SK-N-SH treated with all-trans-retinoic acid at 6 μM for 48 hours (cell line): Measurements from ENCODE around the gene CYP2E1.
"Not testable (repeated sequence)": the region's sequence is repeated elsewhere in the genome, so short reads cannot be mapped to it uniquely, and the experiment has no call there.

ENCODE experiments used
- ATAC-seq: fragments of 200-7000 bp; cut with Tn5 transposase; 3 replicates; pipeline ENCODE4 v1.9.1; 2020; ENCODE audit warnings: mild to moderate bottlenecking, moderate library complexity
- ARNTL ChIP-seq: fragments of 450-650 bp; formaldehyde crosslinking; IDR thresholded peaks from 2 replicates; pipeline ENCODE4 v1.5.0; 2020; ENCODE audit warnings: low read depth, mild to moderate bottlenecking, moderate library complexity, borderline replicate concordance
- BACH2 ChIP-seq: fragments of 250-450 bp; sonication (Bioruptor Pico); IDR thresholded peaks from 2 replicates; pipeline ENCODE4 v1.9.0; 2021; ENCODE audit warnings: mild to moderate bottlenecking, borderline replicate concordance
- CREB5 ChIP-seq: fragments of 250-450 bp; sonication (Bioruptor Pico); IDR thresholded peaks from 2 replicates; pipeline ENCODE4 v1.5.1; 2020; ENCODE audit warnings: low read depth, mild to moderate bottlenecking, moderate library complexity
- ESRRG ChIP-seq: fragments of 250-450 bp; sonication (Bioruptor Pico); IDR thresholded peaks from 2 replicates; pipeline ENCODE4 v1.6.1; 2021; ENCODE audit warnings: mild to moderate bottlenecking
- GLIS3 ChIP-seq: fragments of 250-450 bp; sonication (Bioruptor Pico); IDR thresholded peaks from 2 replicates; pipeline ENCODE4 v1.5.0; 2020; ENCODE audit warnings: mild to moderate bottlenecking, moderate library complexity
- ISL1 ChIP-seq: fragments of 250-450 bp; sonication (Bioruptor Pico); IDR thresholded peaks from 2 replicates; pipeline ENCODE4 v2.1.2; 2022; ENCODE audit warnings: mild to moderate bottlenecking, moderate library complexity
- OSR1 ChIP-seq: fragments of 250-450 bp; sonication (Bioruptor Pico); IDR thresholded peaks from 2 replicates; pipeline ENCODE4 v1.8.0; 2022; ENCODE audit warnings: moderate library complexity, mild to moderate bottlenecking, inconsistent platforms
- POU6F1 ChIP-seq: fragments of 250-450 bp; sonication (Bioruptor Pico); IDR thresholded peaks from 2 replicates; pipeline ENCODE4 v1.8.0; 2021; ENCODE audit warnings: low read depth, mild to moderate bottlenecking, moderate library complexity, borderline replicate concordance
- PPARA ChIP-seq: fragments of 250-450 bp; sonication (Bioruptor Pico); IDR thresholded peaks from 2 replicates; pipeline ENCODE4 v1.5.0; 2020; ENCODE audit warnings: mild to moderate bottlenecking, borderline replicate concordance
- RARB ChIP-seq: fragments of 250-450 bp; sonication (Bioruptor Pico); IDR thresholded peaks from 2 replicates; pipeline ENCODE4 v1.8.0; 2021; ENCODE audit warnings: mild to moderate bottlenecking, moderate library complexity
- SNAI2 ChIP-seq: fragments of 250-450 bp; sonication (Bioruptor Pico); IDR thresholded peaks from 2 replicates; pipeline ENCODE4 v1.5.0; 2020; ENCODE audit warnings: mild to moderate bottlenecking, moderate library complexity
- TCF4 ChIP-seq: fragments of 250-450 bp; sonication (Bioruptor Pico); IDR thresholded peaks from 2 replicates; pipeline ENCODE4 v1.8.0; 2021; ENCODE audit warnings: mild to moderate bottlenecking, moderate library complexity, borderline replicate concordance
- TOX ChIP-seq: fragments of 250-450 bp; sonication (Bioruptor Pico); IDR thresholded peaks from 2 replicates; pipeline ENCODE4 v1.8.0; 2021; ENCODE audit warnings: mild to moderate bottlenecking, moderate library complexity, borderline replicate concordance
- ZC3H10 ChIP-seq: fragments of 250-450 bp; sonication (Bioruptor Pico); IDR thresholded peaks from 2 replicates; pipeline ENCODE4 v1.5.1; 2021; ENCODE audit warnings: mild to moderate bottlenecking, moderate library complexity
- ZFP3 ChIP-seq: fragments of 250-450 bp; sonication (Bioruptor Pico); IDR thresholded peaks from 2 replicates; pipeline ENCODE4 v1.5.0; 2020; ENCODE audit warnings: mild to moderate bottlenecking, moderate library complexity
- ZFP30 ChIP-seq: fragments of 450-650 bp; formaldehyde crosslinking; IDR thresholded peaks from 2 replicates; pipeline ENCODE4 v1.5.0; 2022; ENCODE audit warnings: mild to moderate bottlenecking, moderate library complexity
- ZNF70 ChIP-seq: fragments of 450-650 bp; formaldehyde crosslinking; IDR thresholded peaks from 2 replicates; pipeline ENCODE4 v1.5.0; 2020; ENCODE audit warnings: mild to moderate bottlenecking, moderate library complexity
- ZNF8 ChIP-seq: fragments of 450-650 bp; formaldehyde crosslinking; IDR thresholded peaks from 2 replicates; pipeline ENCODE4 v1.5.0; 2020; ENCODE audit warnings: mild to moderate bottlenecking, moderate library complexity
- TF ChIP-seq, protein P1 (sequence below): fragments of 250-450 bp; sonication (Bioruptor Pico); IDR thresholded peaks from 2 replicates; pipeline ENCODE4 v1.5.1; 2021; ENCODE audit warnings: mild to moderate bottlenecking, moderate library complexity
- TF ChIP-seq, protein P2 (sequence below): fragments of 250-450 bp; sonication (Bioruptor Pico); IDR thresholded peaks from 2 replicates; pipeline ENCODE4 v1.8.0; 2020; ENCODE audit warnings: mild to moderate bottlenecking, moderate library complexity, borderline replicate concordance

Gene CYP2E1

DNA sequence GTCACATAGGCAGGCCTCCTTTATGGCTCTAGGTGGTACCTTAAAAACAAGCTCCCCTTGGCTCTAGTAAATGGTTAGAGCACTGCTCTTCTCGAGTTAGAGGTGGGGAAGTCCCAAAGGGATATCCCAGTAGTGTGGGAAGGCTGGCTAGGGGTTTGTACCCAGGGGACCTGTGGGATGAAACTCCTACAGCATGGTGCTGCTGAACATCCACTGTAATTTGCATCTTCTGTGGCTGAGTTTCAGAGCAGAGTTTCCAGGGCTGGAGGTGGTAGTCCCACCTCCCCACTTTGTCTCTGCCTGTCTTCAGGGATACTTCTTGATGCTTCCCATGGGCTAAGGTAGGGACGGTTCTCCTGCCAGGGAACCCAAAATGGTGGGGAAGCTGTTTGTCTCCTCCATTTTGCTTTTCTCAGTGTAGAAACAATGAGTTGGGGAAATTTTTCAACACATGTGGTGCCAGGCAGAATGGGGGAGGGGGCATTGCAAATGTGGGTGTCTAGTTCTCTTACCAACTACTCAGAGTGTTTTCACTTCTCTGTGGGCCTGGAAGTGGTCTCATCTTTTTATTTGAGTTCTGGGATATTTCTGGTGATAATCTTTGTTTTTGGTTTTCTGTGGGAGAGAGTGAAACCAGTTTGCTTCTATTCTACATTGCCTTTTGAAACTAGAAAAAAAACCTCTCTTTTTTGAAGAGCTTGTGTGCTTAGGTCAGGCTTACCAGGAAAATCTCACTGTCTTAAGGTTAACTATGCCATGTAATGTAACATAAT, 37.2 kb upstream of the CYP2E1 start:
- ATAC-seq = no peak
- TF ChIP-seq ARNTL (CRISPR knock-in tag) (no peak), ZC3H10 (no peak)
- TF ChIP-seq, all 23 proteins: peak for 0

GRCh38 chr10:133493562-133493961, 33.6 kb upstream of the CYP2E1 start:
- not testable (repeated sequence) for ATAC-seq

- not testable (repeated sequence) for ATAC-seq
These were observed 29.8 kb upstream of the CYP2E1 start for GRCh38 chr10:133497363-133497762.

DNA sequence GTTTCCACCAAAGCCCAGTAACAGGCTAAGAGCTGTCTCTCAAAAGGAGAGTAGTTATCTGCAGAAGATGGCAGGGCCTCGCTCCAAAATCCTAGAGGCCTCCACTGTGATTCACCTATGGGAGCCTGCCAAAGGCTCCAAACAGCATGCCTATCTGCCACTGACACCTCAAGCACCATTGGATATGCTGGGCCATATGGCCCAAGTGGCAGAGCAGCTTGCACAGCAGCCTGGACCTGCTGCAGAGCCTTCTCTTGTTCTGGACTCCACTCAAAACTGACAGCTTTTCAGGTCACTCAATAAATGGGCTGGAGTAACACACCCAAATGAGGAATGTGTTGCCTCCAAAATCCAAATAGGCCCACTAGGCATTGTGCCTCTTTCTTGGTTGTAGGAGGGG, 28.0 kb upstream of the CYP2E1 start:
- ATAC-seq = not testable (repeated sequence)

DNA sequence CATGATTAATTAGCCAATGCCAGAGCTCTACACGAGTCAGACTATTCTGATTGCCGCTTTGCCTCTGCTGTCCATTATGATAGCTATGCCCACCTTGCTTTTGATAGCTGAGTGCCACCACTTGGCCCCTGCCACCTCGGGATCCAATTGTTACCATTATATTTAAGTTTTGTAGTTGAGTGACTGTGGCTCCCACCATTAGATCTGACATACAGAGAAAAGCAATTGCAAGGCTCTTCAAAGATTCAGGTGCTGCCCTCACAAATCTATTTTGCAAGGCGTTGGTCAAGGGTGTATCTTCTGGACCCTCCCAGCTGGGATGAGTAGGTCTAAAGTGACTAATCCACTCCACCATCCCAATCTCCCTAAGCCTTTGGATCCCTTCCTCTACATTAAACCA, 26.3 kb upstream of the CYP2E1 start:
- ATAC-seq = not testable (repeated sequence)

DNA sequence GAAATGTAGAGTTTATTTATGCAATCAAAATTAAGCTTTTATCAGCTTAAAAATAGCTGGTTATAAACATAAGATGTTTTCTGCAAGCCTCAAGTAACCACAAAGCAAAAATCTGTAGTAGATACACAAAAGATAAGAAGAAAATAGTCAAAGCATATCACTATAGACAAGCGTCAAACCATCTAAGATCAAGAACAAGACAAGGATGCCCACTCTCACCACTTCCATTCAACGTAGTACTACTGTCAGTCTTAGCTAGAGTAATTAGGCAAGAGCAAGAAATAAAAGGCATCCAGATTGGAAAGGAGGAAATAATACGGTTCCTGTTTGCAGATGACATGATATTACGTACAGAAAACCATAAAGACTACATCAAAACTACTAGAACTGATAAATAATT, 17.5 kb upstream of the CYP2E1 start:
- no peak for ATAC-seq

GRCh38 chr10:133511408-133511807, 15.8 kb upstream of the CYP2E1 start:
- ATAC-seq = no peak
- TF ChIP-seq TCF4 (CRISPR knock-in tag) (no peak), OSR1 (CRISPR knock-in tag) (no peak), ZFP30 (no peak), GLIS3 (CRISPR knock-in tag) (no peak), BACH2 (CRISPR knock-in tag) (no peak), POU6F1 (no peak), TOX (no peak), ZC3H10 (no peak), SNAI2 (CRISPR knock-in tag) (no peak)
- TF ChIP-seq, protein P1, sequence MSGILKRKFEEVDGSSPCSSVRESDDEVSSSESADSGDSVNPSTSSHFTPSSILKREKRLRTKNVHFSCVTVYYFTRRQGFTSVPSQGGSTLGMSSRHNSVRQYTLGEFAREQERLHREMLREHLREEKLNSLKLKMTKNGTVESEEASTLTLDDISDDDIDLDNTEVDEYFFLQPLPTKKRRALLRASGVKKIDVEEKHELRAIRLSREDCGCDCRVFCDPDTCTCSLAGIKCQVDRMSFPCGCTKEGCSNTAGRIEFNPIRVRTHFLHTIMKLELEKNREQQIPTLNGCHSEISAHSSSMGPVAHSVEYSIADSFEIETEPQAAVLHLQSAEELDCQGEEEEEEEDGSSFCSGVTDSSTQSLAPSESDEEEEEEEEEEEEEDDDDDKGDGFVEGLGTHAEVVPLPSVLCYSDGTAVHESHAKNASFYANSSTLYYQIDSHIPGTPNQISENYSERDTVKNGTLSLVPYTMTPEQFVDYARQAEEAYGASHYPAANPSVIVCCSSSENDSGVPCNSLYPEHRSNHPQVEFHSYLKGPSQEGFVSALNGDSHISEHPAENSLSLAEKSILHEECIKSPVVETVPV (CRISPR knock-in tag) = no peak

More for the DNA sequence above, 17.5 kb upstream of the CYP2E1 start:
- TF ChIP-seq TCF4 (CRISPR knock-in tag) = no peak
- no peak for TF ChIP-seq ZFP30
- no peak for TF ChIP-seq GLIS3 (CRISPR knock-in tag)
- no peak for TF ChIP-seq CREB5
- TF ChIP-seq, protein P2, sequence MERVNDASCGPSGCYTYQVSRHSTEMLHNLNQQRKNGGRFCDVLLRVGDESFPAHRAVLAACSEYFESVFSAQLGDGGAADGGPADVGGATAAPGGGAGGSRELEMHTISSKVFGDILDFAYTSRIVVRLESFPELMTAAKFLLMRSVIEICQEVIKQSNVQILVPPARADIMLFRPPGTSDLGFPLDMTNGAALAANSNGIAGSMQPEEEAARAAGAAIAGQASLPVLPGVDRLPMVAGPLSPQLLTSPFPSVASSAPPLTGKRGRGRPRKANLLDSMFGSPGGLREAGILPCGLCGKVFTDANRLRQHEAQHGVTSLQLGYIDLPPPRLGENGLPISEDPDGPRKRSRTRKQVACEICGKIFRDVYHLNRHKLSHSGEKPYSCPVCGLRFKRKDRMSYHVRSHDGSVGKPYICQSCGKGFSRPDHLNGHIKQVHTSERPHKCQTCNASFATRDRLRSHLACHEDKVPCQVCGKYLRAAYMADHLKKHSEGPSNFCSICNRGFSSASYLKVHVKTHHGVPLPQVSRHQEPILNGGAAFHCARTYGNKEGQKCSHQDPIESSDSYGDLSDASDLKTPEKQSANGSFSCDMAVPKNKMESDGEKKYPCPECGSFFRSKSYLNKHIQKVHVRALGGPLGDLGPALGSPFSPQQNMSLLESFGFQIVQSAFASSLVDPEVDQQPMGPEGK = no peak
- no peak for TF ChIP-seq ZNF8
- TF ChIP-seq TOX = no peak
- TF ChIP-seq PPARA (CRISPR knock-in tag) = no peak
- no peak for TF ChIP-seq RARB
- no peak for TF ChIP-seq ISL1
- TF ChIP-seq OSR1 (CRISPR knock-in tag) = no peak
- no peak for TF ChIP-seq POU6F1
- no peak for TF ChIP-seq ZC3H10
- TF ChIP-seq ZNF70 (CRISPR knock-in tag) = no peak
- no peak for TF ChIP-seq ESRRG
- no peak for TF ChIP-seq ZFP3 (CRISPR knock-in tag)
- TF ChIP-seq SNAI2 (CRISPR knock-in tag) = no peak
